Measurements from ENCODE around the gene NEURL1B. TPM values are rescaled to one million over a fixed set of nuclear protein-coding genes. Genes with fewer than 3 reads are reported as not detected.

Gene NEURL1B
- total and polyA plus RNA-seq, 2 donors (not counting 1 experiment from before 2014, with no cell fraction given): 0.06 to 0.17 TPM

- no peaks in the 10 kb centered on the region for H3K36me3 ChIP-seq (replicated peaks in 1 of 2; ENCODE audit: control extremely low read depth in 1 of 2, control insufficient read depth in 1 of 2, extremely low read depth in 1 of 2, insufficient read depth in 2 of 2, low read length in 1 of 2)
- DNase-seq: no peak
- H3K4me1 Mint-ChIP-seq: no peaks in the 10 kb centered on the region
- H4K20me1 ChIP-seq (ENCODE audit: control insufficient read depth, insufficient read depth, low read length, poor library complexity, severe bottlenecking): no peaks in the 10 kb centered on the region
- no peaks in the 10 kb centered on the region for H3K27me3 Mint-ChIP-seq
- no peak for ATAC-seq (ENCODE audit: low read depth)
- no peaks in the 10 kb centered on the region for H3K9me3 Mint-ChIP-seq (ENCODE audit: insufficient read depth)
- H3K4me2 ChIP-seq (replicated peaks; ENCODE audit: low read depth, low read length, poor library complexity, severe bottlenecking): no peak overlapping the region
- H3K9me3 ChIP-seq (ENCODE audit: control extremely low read depth in 1 of 3, control insufficient read depth in 2 of 3, insufficient read depth in 1 of 3, low read length in 2 of 3): no peaks in the 10 kb centered on the region
- ChIA-PET CTCF (interaction anchor here (1.5 kb wide), 1 partner anchor 201 kb away, joined by 7 read pairs; no protein-coding TSS in a partner anchor), POLR2A (no interaction called here)
- no peak overlapping the region for H3K4me3 ChIP-seq (ENCODE audit: control extremely low read depth in 1 of 5, extremely low read depth in 1 of 5, insufficient read depth in 1 of 5, low read depth in 2 of 5, low read length in 4 of 5)
- H3K27ac Mint-ChIP-seq: no peak overlapping the region
- no peak overlapping the region for H2AFZ ChIP-seq (ENCODE audit: insufficient read depth, low read depth, low read length, poor library complexity, severe bottlenecking)
- H3K79me2 ChIP-seq (ENCODE audit: control insufficient read depth, insufficient read depth, low read length): no peaks in the 10 kb centered on the region
- H3K4me1 ChIP-seq (ENCODE audit: control insufficient read depth in 2 of 2, insufficient read depth in 2 of 2, low read length in 2 of 2): no peaks in the 10 kb centered on the region
- H3K27me3 ChIP-seq (replicated peaks in 1 of 4; ENCODE audit: control extremely low read depth in 1 of 4, control insufficient read depth in 3 of 4, insufficient read depth in 4 of 4, low read length in 3 of 4): no peaks in the 10 kb centered on the region
- no peak overlapping the region for H3K4me3 Mint-ChIP-seq
- intact Hi-C loops (cut with micrococcal nuclease): no loop called here
- 92% methylated on average over 15 of the region's 16 CpGs for WGBS (ENCODE audit: insufficient coverage)
- H3K27ac ChIP-seq (ENCODE audit: low read length in 2 of 2): no peak overlapping the region
- TF ChIP-seq CTCF (IDR thresholded peaks at IDR 0.05) (no peak), EZH2 (IDR thresholded peaks at IDR 0.05; ENCODE audit: borderline replicate concordance, insufficient read depth, low read depth, low read length, poor library complexity, severe bottlenecking) (no peak)
- no peak overlapping the region for H3K9ac ChIP-seq (ENCODE audit: low read length)
Measured at GRCh38 chr5:172730981-172731679, 90.1 kb downstream of the NEURL1B start.

DNA sequence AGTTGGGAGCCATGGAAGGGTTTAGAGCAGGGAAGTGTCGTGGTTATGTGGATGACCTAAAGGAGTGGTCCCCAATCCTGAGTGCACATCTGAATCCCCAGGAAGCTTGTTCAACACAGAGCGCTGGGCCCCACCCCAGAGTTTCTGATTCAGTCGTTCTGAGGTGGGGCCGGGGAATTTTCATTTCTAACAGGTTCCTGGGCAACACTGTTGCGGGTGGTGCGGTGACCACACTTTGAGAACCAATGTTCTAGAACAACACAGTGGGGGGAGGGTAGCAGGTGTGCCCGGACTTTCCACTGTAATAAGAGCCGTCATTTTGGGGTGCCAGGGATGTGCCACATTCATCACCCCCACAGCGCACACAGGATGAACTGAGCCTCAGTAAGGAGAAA is 90.6 kb downstream of the NEURL1B start:
- Histone ChIP-seq H3K79me2 (ENCODE audit: control insufficient read depth, insufficient read depth, low read length) (no peaks in the 10 kb centered on the region), H3K9ac (ENCODE audit: low read length) (no peak overlapping the region)
- intact Hi-C loops (cut with micrococcal nuclease): no loop called here

More for the DNA sequence above, 90.6 kb downstream of the NEURL1B start:
- ChIA-PET CTCF (interaction anchor here (1.5 kb wide), 1 partner anchor 201 kb away, joined by 7 read pairs; no protein-coding TSS in a partner anchor), POLR2A (no interaction called here)
- no peaks in the 10 kb centered on the region for H3K27me3 Mint-ChIP-seq
- H3K9me3 Mint-ChIP-seq (ENCODE audit: insufficient read depth): no peaks in the 10 kb centered on the region
- 81% methylated on average over 8 of the region's 9 CpGs for WGBS (ENCODE audit: insufficient coverage)
- no peaks in the 10 kb centered on the region for H4K20me1 ChIP-seq (ENCODE audit: control insufficient read depth, insufficient read depth, low read length, poor library complexity, severe bottlenecking)
- H3K4me1 ChIP-seq (ENCODE audit: control insufficient read depth in 2 of 2, insufficient read depth in 2 of 2, low read length in 2 of 2): no peaks in the 10 kb centered on the region
- H3K36me3 ChIP-seq (replicated peaks in 1 of 2; ENCODE audit: control extremely low read depth in 1 of 2, control insufficient read depth in 1 of 2, extremely low read depth in 1 of 2, insufficient read depth in 2 of 2, low read length in 1 of 2): no peaks in the 10 kb centered on the region
- H3K4me1 Mint-ChIP-seq: no peaks in the 10 kb centered on the region
- ATAC-seq (ENCODE audit: low read depth): no peak
- H2AFZ ChIP-seq (ENCODE audit: insufficient read depth, low read depth, low read length, poor library complexity, severe bottlenecking): no peak overlapping the region
- no peak overlapping the region for H3K4me3 ChIP-seq (ENCODE audit: control extremely low read depth in 1 of 5, extremely low read depth in 1 of 5, insufficient read depth in 1 of 5, low read depth in 2 of 5, low read length in 4 of 5)
- no peak overlapping the region for H3K27ac ChIP-seq (ENCODE audit: low read length in 2 of 2)
- TF ChIP-seq CTCF (IDR thresholded peaks at IDR 0.05) (no peak), EZH2 (IDR thresholded peaks at IDR 0.05; ENCODE audit: borderline replicate concordance, insufficient read depth, low read depth, low read length, poor library complexity, severe bottlenecking) (no peak)
- H3K9me3 ChIP-seq (ENCODE audit: control extremely low read depth in 1 of 3, control insufficient read depth in 2 of 3, insufficient read depth in 1 of 3, low read length in 2 of 3): no peaks in the 10 kb centered on the region
- H3K27ac Mint-ChIP-seq: no peak overlapping the region
- H3K27me3 ChIP-seq (replicated peaks in 1 of 4; ENCODE audit: control extremely low read depth in 1 of 4, control insufficient read depth in 3 of 4, insufficient read depth in 4 of 4, low read length in 3 of 4): no peaks in the 10 kb centered on the region
- H3K4me2 ChIP-seq (replicated peaks; ENCODE audit: low read depth, low read length, poor library complexity, severe bottlenecking): no peak overlapping the region
- H3K4me3 Mint-ChIP-seq: no peak overlapping the region
- DNase-seq: no peak

Data from B cell (primary cell).